ENCODE data around the gene CFD.
"Not testable (repeated sequence)": the region's sequence is repeated elsewhere in the genome, so short reads cannot be mapped to it uniquely, and the experiment has no call there.

Gene CFD

GRCh38 chr19:872266-872951 is 12.9 kb downstream of the CFD start:
- peak; percentile 76 for DNase-seq

DNA sequence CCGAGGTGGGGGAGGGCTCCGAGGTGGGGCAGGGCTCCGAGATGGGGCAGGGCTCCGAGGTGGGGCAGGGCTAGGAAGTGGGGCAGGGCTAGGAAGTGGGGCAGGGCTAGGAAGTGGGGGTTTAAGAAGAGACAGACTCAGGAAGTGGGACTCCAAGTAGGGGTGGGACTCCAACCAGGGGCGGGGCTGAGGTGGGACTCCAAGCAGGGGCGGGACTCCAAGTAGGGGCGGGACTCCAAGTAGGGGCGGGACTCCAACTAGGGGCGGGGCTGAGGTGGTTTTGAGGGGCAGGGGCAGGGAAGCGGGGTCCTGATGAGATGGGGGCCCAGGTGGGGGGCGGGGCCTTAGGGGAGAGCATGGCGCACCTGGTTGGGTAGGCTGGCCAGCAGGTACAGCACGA is 13.6 kb downstream of the CFD start:
- peak; percentile 57 for DNase-seq

DNA sequence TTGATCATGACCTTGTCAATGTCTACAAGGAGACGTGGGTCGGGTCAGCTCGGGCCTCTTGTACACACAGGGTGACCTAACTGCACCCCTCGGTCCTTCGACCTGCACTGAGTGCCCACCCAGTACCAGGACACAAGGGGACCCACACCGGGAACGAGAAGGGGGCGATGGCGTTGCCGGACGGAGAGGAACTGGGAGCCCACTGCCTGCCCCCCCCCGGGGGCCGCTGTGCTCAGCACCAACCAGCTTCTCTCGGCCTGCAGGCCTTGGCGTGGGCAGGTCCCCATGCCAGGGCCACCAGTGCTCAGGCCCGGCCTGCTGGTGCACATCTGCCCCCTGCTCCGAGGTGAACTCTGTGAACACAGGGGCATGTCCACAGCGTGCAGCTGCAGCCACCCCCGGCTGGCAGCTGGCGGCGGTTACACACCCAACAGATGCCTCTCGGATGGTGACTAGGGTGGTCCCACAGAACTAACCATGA is 14.1 kb downstream of the CFD start:
- DNase-seq, result no peak

GRCh38 chr19:875265-875879 is 15.9 kb downstream of the CFD start:
- no peak for DNase-seq

GRCh38 chr19:876089-876488 is 16.6 kb downstream of the CFD start:
- DNase-seq, result no peak

DNA sequence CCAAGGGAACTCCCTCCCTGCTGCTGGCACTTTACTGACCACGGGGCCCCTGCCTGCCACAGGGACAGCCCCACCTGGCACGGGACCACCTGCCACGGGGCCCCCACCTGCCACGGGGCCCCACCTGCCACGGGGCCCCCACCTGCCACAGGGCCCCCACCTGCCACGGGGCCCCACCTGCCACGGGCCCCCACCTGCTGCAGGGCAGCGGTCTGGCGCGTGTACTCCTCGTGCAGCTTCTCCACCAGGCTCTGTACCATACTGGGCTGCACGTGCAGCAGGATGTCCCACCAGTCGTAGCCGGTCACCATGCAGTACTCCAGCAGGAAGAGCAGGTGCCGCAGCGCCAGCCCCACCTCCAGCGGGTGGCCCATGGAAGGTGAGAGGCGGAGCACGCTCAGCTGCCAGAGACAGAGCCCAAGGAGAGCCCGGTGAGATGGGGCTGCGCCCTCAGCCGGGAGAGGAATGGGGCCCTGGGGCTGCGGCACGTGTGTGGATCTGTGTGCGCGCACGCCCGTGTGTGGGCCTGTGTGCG is 17.4 kb downstream of the CFD start:
- no peak for DNase-seq

DNA sequence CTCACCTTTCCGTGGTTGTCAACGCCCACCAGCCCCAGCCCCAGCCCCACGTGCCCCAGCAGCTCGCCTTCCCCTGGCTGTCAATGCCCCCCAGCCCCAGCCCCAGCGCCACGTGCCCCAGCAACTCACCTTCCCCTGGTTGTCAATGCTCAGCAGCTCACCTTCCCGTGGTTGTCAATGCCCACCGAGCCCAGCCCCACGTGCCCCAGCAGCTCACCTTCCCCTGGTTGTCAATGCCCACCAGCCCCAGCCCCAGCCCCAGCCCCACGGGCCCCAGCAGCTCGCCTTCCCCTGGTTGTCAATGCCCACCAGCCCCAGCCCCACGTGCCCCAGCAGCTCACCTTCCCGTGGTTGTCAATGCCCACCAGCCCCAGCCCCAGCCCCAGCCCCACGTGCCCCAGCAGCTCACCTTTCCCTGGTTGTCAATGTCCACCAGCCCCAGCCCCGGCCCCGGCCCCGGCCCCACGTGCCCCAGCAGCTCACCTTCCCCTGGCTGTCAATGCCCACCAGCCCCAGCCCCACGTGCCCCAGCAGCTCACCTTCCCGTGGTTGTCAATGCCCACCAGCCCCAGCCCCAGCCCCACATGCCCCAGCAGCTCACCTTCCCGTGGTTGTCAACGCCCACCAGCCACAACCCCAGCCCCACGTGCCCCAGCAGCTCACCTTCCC is 18.7 kb downstream of the CFD start:
- DNase-seq, result not testable (repeated sequence)

GRCh38 chr19:878751-879561 is 19.5 kb downstream of the CFD start:
- DNase-seq, result not testable (repeated sequence)

DNA sequence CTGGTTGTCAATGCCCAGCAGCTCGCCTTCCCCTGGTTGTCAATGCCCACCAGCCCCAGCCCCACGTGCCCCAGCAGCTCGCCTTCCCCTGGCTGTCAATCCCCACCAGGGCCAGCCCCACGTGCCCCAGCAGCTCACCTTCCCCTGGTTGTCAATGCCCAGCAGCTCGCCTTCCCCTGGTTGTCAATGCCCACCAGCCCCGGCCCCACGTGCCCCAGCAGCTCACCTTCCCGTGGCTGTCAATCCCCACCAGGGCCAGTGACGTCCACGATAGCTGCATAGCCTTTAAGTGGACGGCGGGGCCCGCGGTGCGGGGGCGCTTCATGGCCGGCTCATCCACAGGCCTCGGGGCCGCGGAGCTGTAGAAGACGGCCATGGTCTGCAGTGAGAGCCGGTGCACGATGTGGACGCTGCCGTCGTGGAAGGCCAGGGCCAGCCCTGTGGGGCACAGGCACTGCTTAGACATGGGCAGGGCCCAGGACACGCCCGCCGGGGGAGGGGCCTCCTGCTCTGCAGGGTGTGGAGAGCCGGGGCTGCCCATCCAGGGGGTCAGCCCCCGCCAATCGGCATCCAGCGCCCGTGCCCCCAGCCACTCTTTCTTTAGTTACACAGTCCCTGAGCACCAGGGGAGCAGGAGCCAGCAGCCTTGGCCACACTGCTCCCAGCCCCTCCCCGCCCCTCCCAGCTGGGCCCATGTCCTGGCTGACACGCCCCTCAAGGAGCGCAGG is 20.4 kb downstream of the CFD start:
- DNase-seq, result no peak

DNA sequence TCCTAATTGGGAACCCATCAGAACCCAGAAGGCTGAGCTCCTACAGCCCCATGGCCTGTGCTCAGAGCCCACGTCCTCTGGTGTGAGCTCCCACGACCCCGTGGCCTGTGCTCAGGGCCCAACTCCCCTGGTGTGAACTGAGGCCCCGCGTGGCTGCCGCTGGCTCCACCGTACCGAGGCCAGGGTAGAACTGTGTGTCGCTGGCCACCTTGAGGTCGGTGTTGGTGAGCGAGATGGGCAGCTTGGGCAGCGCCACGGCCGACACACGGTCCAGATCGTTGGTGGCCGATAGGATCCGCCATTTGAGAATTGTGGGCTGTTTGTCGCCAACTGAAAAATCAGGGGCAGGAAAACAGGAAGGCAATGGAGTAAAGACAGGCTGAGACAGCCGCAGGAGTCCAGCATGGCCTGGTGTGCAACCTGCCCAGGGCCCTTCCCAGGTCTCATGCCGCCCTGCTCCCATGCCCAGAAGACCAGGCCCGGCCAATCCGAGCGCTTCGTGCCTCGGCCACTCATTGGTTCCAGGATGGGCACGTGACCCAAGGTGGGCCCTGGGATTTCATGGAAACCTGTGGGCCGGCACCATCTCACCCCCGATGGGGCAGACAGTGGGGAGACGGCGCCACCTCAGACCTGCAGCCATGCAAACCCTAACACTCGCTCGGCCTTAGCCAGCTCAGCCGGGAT is 22.1 kb downstream of the CFD start:
- DNase-seq, result no peak

- no peak for DNase-seq
These were observed 23.5 kb downstream of the CFD start for GRCh38 chr19:882871-883497.

GRCh38 chr19:883661-884211 is 24.3 kb downstream of the CFD start:
- no peak for DNase-seq

DNA sequence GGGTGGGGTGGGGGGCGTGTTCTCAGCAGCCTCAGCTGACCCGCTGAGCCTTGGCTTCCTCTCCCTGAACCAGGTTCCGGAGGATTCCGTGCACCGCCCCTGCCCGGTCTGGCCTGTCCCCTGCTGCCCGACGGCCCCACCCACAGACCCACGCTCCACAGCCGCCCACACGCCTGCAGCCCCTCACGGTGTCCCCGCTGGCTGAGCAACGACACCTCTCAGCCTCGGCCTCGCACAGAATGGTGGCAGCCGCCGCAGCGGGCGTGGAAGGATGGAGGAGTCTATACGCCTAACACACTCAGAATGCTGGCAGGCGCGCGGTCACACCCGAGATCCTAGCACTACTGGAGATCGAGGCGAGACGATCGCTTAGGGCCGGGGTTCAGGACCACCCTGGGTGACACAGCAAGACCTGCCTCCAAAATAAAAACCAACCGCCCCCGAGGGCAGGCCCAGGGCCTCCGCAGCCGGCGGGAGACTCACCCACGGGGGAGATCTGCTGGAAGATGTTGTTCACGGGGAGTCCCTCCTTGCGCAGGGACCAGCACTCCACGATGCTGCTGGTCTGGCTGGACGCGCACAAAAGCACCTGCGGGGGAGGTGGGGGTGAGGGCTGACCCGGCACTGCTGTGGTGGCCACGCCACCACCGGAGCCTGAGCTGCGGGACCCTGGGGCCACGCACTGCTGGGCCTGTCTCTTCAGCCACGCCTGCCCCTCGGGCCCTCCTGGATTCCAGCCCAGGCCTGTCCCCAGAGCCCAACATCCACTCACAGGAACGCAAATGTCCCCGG is 25.2 kb downstream of the CFD start:
- no peak for DNase-seq

DNA sequence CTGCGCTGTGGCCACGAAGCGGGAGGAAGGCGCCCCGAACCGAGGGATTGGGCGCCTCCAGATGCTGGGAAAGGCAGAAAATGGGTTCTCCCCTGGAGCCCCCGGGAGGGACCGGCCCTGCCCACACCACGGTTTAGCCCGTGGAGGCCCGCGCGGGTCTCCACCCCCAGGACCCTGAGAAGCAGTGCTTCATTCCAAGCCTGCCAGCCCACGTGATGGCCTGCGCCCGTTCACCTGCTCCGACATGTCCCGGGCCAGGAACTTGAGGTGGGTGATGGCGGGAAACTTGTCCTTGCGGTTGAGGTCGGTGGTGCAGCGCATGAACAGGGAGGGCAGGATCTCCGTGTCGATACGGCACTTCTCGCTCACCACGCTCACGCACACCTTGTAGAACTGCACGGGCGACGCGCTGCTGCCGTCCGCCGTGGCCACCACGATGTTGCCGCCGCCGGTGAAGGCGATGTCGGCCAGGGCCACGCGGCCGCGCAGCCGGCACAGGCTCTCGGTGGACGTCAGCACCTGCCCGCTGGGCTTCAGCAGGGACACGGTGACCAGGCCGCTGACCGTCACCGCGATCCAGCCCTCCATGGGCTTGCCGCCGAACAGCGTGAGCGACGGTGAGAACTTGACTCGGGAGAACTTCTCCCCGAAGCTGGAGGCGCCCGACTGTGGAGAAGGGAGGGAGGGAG is 26.2 kb downstream of the CFD start:
- no peak for DNase-seq

DNA sequence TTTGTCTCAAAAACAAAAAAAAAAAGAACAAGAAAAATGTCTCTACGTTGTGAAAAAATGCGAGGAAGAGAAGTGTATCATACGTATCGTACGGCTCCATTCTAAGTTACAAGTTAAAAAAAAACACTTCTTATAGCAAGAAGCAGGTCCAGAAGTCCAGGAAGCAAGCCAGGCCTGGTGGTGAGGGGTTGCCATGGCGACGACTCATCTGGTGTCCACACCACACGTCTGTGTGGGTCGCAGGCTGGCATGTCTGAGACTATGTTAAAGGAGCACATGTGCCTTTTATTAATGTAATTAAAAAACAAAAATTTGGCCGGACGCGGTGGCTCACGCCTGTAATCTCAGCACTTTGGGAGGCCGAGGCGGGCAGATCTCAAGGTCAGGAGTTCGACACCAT is 27.6 kb downstream of the CFD start:
- no peak for DNase-seq

DNA sequence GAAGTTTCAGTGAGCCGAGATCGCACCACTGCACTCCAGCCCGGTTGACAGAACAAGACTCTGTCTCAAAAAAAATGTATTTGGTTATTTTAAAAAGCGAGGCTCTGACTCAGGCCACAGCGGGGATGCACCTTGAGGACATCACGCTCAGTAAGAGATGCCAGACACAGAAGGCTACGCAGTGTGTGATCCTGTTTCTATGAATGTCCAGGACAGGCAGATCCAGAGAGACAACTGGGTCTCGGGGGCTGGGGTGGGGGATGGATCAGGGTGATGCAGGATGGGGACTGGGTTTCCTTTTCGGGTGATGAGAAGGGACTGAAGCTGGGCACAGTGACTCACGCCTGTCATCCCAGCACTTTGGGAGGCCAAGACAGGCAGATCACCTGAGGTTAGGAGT is 28.1 kb downstream of the CFD start:
- DNase-seq, result no peak

GRCh38 chr19:888581-889385 is 29.3 kb downstream of the CFD start:
- DNase-seq, result no peak

- DNase-seq, result no peak
These were observed 30.3 kb downstream of the CFD start for GRCh38 chr19:889662-890295.
